Measurements from ENCODE around the gene RNF26.

Gene RNF26

DNA sequence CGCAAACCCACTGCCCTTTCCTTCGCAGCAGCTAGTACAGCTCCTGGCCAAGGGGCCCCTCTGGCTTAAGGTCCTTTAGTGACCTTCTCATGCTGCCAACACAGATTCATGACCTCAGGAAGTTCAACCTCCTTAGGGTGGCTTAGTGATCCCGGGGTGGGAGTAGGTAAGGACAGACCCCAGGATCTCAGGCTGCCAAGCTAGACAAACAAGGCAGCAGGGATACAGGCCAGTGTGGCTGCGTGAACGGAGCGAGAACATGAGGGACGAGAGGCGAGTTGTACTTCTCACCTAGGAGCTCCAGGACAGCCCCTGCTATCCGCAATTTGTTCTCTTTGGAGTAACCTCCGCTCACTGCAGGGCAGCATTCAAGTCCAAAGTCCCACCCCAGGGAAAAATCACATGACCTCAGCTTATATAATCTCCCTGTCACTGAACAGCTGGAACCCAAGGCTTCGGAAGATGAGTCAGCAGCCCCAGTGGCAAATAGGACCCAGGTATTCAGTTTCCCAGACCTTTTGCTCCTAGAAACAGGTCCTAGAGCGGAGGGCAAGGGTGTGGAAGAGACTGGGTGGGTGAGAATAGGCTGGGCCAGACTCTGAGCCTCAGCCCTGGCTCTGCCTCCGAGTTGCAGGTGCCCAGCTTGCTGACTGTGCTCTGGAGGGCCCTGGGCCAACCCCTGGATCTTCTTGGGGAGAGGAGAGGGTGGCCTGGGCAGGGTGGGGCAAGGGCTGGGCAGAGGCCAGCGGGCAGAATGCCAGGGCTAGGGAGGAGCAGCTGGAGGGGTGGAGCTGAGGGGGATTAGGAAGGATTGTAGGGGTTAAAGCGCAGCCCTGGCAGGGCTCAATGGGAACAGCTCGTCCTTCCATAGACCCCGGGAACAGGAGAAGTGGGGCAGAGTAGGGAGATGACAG, 34.1 kb downstream of the RNF26 start:
- DNase-seq (ENCODE audit: insufficient read length, low spot score) (peak; percentile 88), FAIRE-seq (peak; percentile 35)
- TF ChIP-seq, protein P1, sequence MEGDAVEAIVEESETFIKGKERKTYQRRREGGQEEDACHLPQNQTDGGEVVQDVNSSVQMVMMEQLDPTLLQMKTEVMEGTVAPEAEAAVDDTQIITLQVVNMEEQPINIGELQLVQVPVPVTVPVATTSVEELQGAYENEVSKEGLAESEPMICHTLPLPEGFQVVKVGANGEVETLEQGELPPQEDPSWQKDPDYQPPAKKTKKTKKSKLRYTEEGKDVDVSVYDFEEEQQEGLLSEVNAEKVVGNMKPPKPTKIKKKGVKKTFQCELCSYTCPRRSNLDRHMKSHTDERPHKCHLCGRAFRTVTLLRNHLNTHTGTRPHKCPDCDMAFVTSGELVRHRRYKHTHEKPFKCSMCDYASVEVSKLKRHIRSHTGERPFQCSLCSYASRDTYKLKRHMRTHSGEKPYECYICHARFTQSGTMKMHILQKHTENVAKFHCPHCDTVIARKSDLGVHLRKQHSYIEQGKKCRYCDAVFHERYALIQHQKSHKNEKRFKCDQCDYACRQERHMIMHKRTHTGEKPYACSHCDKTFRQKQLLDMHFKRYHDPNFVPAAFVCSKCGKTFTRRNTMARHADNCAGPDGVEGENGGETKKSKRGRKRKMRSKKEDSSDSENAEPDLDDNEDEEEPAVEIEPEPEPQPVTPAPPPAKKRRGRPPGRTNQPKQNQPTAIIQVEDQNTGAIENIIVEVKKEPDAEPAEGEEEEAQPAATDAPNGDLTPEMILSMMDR (IDR thresholded peaks at IDR 0.05; ENCODE audit: insufficient read depth, missing control alignments), result no peak

DNA sequence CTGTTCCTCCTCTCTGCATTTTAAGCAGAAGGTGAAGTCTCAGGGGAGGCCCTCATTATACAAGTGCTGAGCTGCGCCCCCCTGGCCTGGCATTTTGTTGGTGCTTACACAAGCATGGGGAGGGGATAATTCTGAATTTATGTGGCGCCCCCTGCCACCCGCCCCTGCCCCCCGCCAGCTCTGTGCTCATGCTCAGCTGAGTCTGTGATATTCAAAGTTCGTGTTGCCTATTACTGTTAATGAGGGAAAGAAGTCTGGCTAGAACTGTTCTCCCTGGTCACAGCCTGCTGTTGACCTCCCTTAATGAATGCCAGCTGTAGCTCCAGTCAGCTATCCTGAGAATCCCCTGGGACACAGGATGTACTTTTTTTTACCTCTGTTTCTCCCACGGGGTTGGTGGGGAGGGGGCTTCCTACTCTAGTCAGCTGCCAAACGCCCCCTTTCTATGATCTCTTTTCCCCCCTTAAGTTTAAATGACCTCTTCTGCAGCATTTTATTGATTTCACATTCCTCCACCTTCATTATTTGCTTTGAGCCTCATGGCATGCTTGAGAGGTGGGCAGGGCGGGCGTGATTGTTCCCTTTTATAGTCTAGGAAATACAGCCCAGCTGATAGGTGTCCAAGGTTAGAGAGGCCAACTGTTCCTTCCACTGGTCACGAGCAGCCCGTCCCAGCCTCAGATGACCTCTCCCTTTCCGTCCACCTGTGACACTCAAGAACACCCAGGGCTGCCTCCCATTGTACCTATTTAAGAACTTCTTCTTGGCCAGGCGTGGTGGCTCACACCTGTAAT, 35.0 kb downstream of the RNF26 start:
- no peak for FAIRE-seq
- TF ChIP-seq, protein P1 (IDR thresholded peaks at IDR 0.05; ENCODE audit: insufficient read depth, missing control alignments), result no peak

DNA sequence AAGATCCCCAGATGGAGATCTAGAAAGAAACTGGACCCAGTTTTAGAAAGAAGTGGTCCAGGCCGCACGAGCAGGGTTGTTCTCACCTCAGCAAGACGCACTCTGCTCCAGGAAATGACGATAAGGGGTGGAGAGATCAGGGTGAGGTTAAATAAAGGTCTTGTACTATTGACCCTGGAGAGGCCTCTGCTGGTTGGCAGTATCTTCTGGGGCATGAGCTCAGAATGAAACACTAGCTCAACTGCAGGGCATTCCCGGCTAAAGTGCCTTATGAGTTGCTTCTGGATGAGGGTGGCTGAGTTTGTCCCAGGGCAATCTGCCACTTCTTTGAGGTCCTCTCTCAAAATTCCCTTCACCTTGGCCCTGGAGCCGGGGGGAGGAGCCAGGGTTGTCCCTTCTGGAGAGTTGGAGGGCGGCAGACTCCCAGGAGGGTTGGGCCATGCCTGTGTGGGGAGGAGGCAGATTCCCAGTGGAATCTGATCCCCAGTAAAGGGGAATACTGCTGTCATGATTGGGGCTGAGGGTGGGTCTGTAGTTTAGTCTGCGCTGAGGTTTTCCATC, 36.2 kb downstream of the RNF26 start:
- DNase-seq (ENCODE audit: insufficient read length, low spot score) (no peak), FAIRE-seq (no peak)
- TF ChIP-seq, protein P1 (IDR thresholded peaks at IDR 0.05; ENCODE audit: insufficient read depth, missing control alignments), result no peak

More for the DNA sequence above, 35.0 kb downstream of the RNF26 start:
- no peak for DNase-seq (ENCODE audit: insufficient read length, low spot score)

DNA sequence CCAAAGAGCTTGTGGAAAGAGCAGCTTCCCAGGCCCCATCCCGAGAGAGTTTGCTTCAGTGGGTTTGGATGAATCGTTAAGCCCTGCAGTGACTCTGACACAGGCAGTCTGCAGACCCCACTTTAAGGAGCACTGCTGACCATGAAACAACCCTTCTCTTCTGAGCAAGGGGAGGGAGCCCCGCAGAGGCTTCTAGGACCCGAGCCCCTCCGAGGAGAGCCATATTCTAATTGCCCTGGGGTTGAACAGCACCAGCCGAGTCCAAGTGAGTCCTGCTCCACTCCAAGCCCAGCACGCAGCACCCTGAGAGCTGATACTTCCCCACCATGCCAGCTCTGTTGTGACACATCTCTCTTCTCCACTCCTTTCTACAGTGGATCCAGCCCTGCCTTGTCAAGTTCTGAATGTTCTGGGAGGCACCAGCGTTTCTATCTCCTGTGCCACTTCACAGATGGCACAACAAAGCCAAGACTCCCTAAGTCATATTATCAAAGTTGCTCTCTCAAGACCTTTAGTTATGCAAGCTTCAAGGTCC, 36.8 kb downstream of the RNF26 start:
- DNase-seq (ENCODE audit: insufficient read length, low spot score), result no peak
- TF ChIP-seq, protein P1 (IDR thresholded peaks at IDR 0.05; ENCODE audit: insufficient read depth, missing control alignments), result no peak
- FAIRE-seq, result no peak

DNA sequence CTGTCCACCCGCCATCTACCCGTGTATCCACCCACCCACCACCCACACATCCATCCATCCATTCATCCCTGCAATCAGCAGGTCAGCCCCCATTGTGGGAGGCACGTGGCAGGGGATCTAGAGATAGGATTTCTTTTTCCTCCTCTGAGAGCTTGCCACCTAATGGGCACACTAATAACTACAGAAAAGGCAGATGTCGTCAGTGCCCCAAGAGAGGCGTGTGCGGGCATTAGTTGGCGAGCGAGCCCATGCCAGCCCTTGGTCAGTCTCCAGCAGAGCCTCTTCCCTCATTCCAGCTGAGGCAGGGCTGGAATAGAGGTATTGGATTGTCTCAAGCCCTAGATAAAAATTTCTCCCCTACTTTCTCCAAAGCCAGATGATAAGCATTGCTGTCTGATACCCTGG, 37.5 kb downstream of the RNF26 start:
- FAIRE-seq (no peak), DNase-seq (ENCODE audit: insufficient read length, low spot score) (no peak)
- TF ChIP-seq, protein P1 (IDR thresholded peaks at IDR 0.05; ENCODE audit: insufficient read depth, missing control alignments), result peak; percentile 50

DNA sequence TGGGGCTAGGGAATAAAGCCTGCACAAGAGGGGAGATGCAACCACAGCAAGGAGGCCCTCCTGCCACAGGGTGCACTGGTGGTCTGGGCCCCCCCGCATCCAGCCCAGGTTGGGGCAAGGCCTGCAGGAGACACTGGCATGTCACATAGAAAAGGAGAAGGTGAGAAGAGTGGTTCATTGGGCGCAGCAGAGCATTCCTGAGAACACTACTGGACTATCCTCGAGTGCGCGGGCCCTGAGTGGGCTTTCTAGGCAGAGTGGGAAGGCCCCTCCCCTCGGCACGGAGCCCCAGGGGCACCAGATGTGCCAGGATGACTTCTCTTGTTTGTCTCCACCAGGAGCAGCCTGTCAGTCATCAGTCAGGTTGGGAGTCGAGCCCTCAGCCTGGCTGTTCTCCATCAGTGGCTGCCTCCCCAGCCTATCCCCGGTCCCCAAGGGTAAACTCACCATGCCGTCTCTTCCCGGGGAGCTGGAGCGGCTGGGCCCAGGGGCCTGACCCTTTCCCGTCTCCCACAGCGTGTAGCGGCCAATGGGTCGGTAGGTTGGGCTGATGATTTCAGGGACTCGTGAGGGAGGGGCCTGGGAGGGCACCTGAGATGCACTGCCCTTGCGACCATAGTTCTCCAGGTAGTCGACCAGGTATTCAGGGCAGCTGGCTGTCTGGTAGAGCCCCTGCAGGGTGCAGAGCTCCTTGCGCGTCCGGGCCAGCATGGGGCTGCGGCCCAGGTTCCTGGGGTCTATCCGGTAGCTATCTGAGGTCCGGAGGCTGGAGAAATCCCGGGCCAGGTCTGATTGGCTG, 38.1 kb downstream of the RNF26 start:
- no peak for DNase-seq (ENCODE audit: insufficient read length, low spot score)
- FAIRE-seq, result no peak
- TF ChIP-seq, protein P1 (IDR thresholded peaks at IDR 0.05; ENCODE audit: insufficient read depth, missing control alignments), result no peak

Data from D721Med (cell line).